Nephron progenitor cell (in vitro differentiated cells): ENCODE measurements around the gene NBEAL2.

Experiments
- DNase-seq: peaks from one replicate; pipeline ENCODE4 v3.0.0; 2021
- H3K27ac Mint-ChIP-seq: 2 replicates; pipeline ENCODE4 v1.8.0; 2021; ENCODE audit warnings: mild to moderate bottlenecking, moderate library complexity, mixed read lengths
- H3K27me3 Mint-ChIP-seq: 2 replicates; pipeline ENCODE4 v1.8.0; 2021; ENCODE audit warnings: mild to moderate bottlenecking, low read depth, mixed read lengths; ENCODE audit not compliant: poor library complexity
- H3K36me3 Mint-ChIP-seq: 2 replicates; pipeline ENCODE4 v1.8.0; 2021; ENCODE audit warnings: low read depth, mixed read lengths
- H3K4me1 Mint-ChIP-seq: 2 replicates; pipeline ENCODE4 v1.8.0; 2021; ENCODE audit warnings: mixed read lengths
- H3K4me3 Mint-ChIP-seq: 2 replicates; pipeline ENCODE4 v1.8.0; 2021; ENCODE audit warnings: mild to moderate bottlenecking, moderate library complexity, mixed read lengths
- H3K9me3 Mint-ChIP-seq: 2 replicates; pipeline ENCODE4 v1.8.0; 2021; ENCODE audit warnings: mild to moderate bottlenecking, moderate library complexity, mixed read lengths
- TF ChIP-seq, protein P1 (sequence below): fragments of 200-600 bp; sonication (generic); IDR thresholded peaks from 2 replicates; pipeline ENCODE4 v1.5.0; 2021; ENCODE audit warnings: antibody characterized with exemption

The NBEAL2 gene

DNA sequence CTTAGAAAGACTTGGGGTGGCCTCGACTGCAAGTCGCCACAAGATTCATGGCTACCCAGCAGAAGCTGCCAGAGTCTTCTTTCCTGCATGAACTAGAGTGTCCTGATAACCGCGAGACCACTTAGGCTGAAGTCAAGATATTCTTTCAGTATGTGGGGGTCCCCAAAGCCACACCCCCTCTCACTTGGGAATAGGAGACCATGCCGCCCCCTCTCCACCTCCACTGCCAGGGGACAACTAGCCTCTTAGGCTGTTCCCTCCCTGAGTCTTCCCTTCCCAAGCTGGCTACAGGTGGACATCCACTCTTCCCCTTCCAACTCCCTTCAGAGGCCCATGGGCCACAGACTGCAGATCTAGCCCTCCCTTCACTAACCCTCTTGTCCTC, 1.7 kb upstream of the NBEAL2 start:
- H3K27ac Mint-ChIP-seq: peak overlapping the region; percentile 88
- H3K4me3 Mint-ChIP-seq: peak overlapping the region; percentile 99
- peaks cover 31% of the 10 kb centered on the region for H3K27me3 Mint-ChIP-seq
- TF ChIP-seq, protein P1, sequence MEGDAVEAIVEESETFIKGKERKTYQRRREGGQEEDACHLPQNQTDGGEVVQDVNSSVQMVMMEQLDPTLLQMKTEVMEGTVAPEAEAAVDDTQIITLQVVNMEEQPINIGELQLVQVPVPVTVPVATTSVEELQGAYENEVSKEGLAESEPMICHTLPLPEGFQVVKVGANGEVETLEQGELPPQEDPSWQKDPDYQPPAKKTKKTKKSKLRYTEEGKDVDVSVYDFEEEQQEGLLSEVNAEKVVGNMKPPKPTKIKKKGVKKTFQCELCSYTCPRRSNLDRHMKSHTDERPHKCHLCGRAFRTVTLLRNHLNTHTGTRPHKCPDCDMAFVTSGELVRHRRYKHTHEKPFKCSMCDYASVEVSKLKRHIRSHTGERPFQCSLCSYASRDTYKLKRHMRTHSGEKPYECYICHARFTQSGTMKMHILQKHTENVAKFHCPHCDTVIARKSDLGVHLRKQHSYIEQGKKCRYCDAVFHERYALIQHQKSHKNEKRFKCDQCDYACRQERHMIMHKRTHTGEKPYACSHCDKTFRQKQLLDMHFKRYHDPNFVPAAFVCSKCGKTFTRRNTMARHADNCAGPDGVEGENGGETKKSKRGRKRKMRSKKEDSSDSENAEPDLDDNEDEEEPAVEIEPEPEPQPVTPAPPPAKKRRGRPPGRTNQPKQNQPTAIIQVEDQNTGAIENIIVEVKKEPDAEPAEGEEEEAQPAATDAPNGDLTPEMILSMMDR: no peak
- H3K36me3 Mint-ChIP-seq: peaks cover 16% of the 10 kb centered on the region
- no peaks in the 10 kb centered on the region for H3K9me3 Mint-ChIP-seq
- DNase-seq: no peak
- peaks cover 56% of the 10 kb centered on the region for H3K4me1 Mint-ChIP-seq

- Mint-ChIP-seq H3K9me3 (no peaks in the 10 kb centered on the region), H3K27ac (no peak overlapping the region), H3K4me3 (peak overlapping the region; percentile 99), H3K4me1 (peaks cover 56% of the 10 kb centered on the region), H3K27me3 (peaks cover 31% of the 10 kb centered on the region), H3K36me3 (peaks cover 15% of the 10 kb centered on the region)
- TF ChIP-seq, protein P1: no peak
- DNase-seq: no peak
These were observed 1.1 kb upstream of the NBEAL2 start for GRCh38 chr3:46978381-46978780.

GRCh38 chr3:46979958-46980497, 562 bp downstream of the NBEAL2 start:
- no peak overlapping the region for H3K27ac Mint-ChIP-seq
- H3K4me3 Mint-ChIP-seq: peak overlapping the region; percentile 72
- H3K36me3 Mint-ChIP-seq: no peaks in the 10 kb centered on the region
- peaks cover 58% of the 10 kb centered on the region for H3K4me1 Mint-ChIP-seq
- TF ChIP-seq, protein P1: no peak
- H3K27me3 Mint-ChIP-seq: peaks cover 25% of the 10 kb centered on the region
- DNase-seq: peak; percentile 28
- no peaks in the 10 kb centered on the region for H3K9me3 Mint-ChIP-seq

- H3K4me1 Mint-ChIP-seq: peaks cover 56% of the 10 kb centered on the region
- DNase-seq: no peak
- no peak overlapping the region for H3K27ac Mint-ChIP-seq
- TF ChIP-seq, protein P1: no peak
- H3K9me3 Mint-ChIP-seq: no peaks in the 10 kb centered on the region
- peak overlapping the region; percentile 58 for H3K4me3 Mint-ChIP-seq
- no peaks in the 10 kb centered on the region for H3K36me3 Mint-ChIP-seq
- H3K27me3 Mint-ChIP-seq: peaks cover 26% of the 10 kb centered on the region
These were observed 2.5 kb downstream of the NBEAL2 start for GRCh38 chr3:46981932-46982471.

DNA sequence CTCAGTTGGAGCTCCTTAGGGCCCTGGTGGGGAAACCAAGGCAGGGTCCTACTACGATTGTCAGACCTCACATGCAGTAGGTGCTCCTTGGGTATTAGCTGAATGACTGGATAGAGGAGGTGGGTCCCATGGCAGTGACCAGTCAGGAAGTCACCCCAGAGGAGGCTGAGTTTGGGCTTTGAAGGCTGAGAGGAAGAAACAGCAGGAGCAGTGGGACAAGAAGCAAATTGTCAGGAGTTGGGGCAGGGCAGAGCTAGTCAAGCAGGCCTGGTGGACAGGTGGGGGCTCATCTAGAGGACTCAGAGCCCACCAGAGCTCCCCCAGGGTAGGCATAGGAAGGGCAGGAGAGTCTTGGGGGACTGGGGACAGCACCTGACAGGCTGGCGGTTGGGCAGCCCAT, 3.1 kb downstream of the NBEAL2 start:
- Mint-ChIP-seq H3K4me3 (peak overlapping the region; percentile 30), H3K4me1 (peaks cover 56% of the 10 kb centered on the region), H3K27ac (no peak overlapping the region), H3K36me3 (no peaks in the 10 kb centered on the region), H3K9me3 (no peaks in the 10 kb centered on the region), H3K27me3 (peaks cover 26% of the 10 kb centered on the region)
- TF ChIP-seq, protein P1: no peak
- DNase-seq: no peak
